Lower lobe of right lung (tissue), 2 donors: ENCODE measurements around the gene TFAP2E. TPM values are rescaled to one million over a fixed set of nuclear protein-coding genes. Genes with fewer than 3 reads are reported as not detected.

Experiments used
- ATAC-seq, 2 donors: fragments of 200-7000 bp; cut with Tn5 transposase; one replicate each; pipeline ENCODE4 v1.9.1; 2020 to 2022; ENCODE audit warnings: mild to moderate bottlenecking in 2 of 2, moderate library complexity in 2 of 2
- DNase-seq: peaks from one replicate; pipeline ENCODE4 v3.0.0-alpha.2; 2020
- H3K27ac ChIP-seq: fragments of 200-600 bp; one replicate; pipeline ENCODE4 v1.8.0; 2022
- H3K27me3 ChIP-seq: fragments of 200-600 bp; one replicate; pipeline ENCODE4 v1.8.0; 2022; ENCODE audit warnings: low read depth
- H3K36me3 ChIP-seq: fragments of 200-600 bp; one replicate; pipeline ENCODE4 v1.8.0; 2022; ENCODE audit warnings: mild to moderate bottlenecking
- H3K4me1 ChIP-seq: fragments of 200-600 bp; one replicate; pipeline ENCODE4 v1.8.0; 2022
- H3K4me3 ChIP-seq: fragments of 200-600 bp; one replicate; pipeline ENCODE4 v1.8.0; 2022; ENCODE audit warnings: mild to moderate bottlenecking
- H3K9me3 ChIP-seq: fragments of 200-600 bp; one replicate; pipeline ENCODE4 v1.8.0; 2022
- CTCF ChIP-seq: fragments of 200-600 bp; IDR thresholded peaks from one replicate; pipeline ENCODE4 v1.8.0; 2022; ENCODE audit warnings: antibody characterized with exemption, mild to moderate bottlenecking
- intact Hi-C: fragments of 100-400 bp; cut with DNase I; formaldehyde crosslinking; loops from one replicate; pipeline ENCODE4 v1.11.0; 2022
- total RNA-seq: library from RNA; stranded (reverse); fragmentation: NEBNext Ultra II Directional; extraction: Animal tissue kit (Norgen Biotek cat#: 25700); gene quantifications from one replicate; pipeline ENCODE4 v1.2.1, GENCODE V29; 2021
- donor health status: DM: no; HTN: yes; CAD: no; lungs with severe emphysema.

TFAP2E gene
- total RNA-seq, 1 donor from 2014 or later, result 2.2 TPM

GRCh38 chr1:35592991-35593769, 20.1 kb downstream of the TFAP2E start:
- no peak overlapping the region for H3K4me3 ChIP-seq
- H3K36me3 ChIP-seq, result peaks cover 18% of the 10 kb centered on the region
- no peaks in the 10 kb centered on the region for H3K9me3 ChIP-seq
- DNase-seq (no peak), ATAC-seq (peak; percentile 41 to 47)
- no peaks in the 10 kb centered on the region for H3K4me1 ChIP-seq
- H3K27ac ChIP-seq, result no peak overlapping the region
- intact Hi-C loops, result no loop called here
- TF ChIP-seq CTCF, result no peak
- no peaks in the 10 kb centered on the region for H3K27me3 ChIP-seq

GRCh38 chr1:35594005-35594760, 21.1 kb downstream of the TFAP2E start:
- DNase-seq (no peak), ATAC-seq (no peak)
- no peak overlapping the region for H3K4me3 ChIP-seq
- no peaks in the 10 kb centered on the region for H3K27me3 ChIP-seq
- peaks cover 18% of the 10 kb centered on the region for H3K36me3 ChIP-seq
- no peak overlapping the region for H3K27ac ChIP-seq
- no peaks in the 10 kb centered on the region for H3K9me3 ChIP-seq
- no peaks in the 10 kb centered on the region for H3K4me1 ChIP-seq
- TF ChIP-seq CTCF, result no peak
- intact Hi-C loops, result no loop called here

- no peak overlapping the region for H3K27ac ChIP-seq
- H3K4me3 ChIP-seq, result no peak overlapping the region
- intact Hi-C loops, result no loop called here
- no peaks in the 10 kb centered on the region for H3K27me3 ChIP-seq
- H3K36me3 ChIP-seq, result peaks cover 21% of the 10 kb centered on the region
- ATAC-seq (no peak), DNase-seq (no peak)
- H3K4me1 ChIP-seq, result no peaks in the 10 kb centered on the region
- no peak for TF ChIP-seq CTCF
- no peaks in the 10 kb centered on the region for H3K9me3 ChIP-seq
Measured at GRCh38 chr1:35595684-35596083, 22.6 kb downstream of the TFAP2E start.

GRCh38 chr1:35597870-35598269, 24.8 kb downstream of the TFAP2E start:
- no peak for ATAC-seq
- no peaks in the 10 kb centered on the region for H3K9me3 ChIP-seq
- no peak for DNase-seq

GRCh38 chr1:35598895-35599294, 25.8 kb downstream of the TFAP2E start:
- H3K4me1 ChIP-seq, result no peaks in the 10 kb centered on the region
- ATAC-seq (no peak), DNase-seq (no peak)
- H3K36me3 ChIP-seq, result peaks cover 45% of the 10 kb centered on the region
- H3K9me3 ChIP-seq, result no peaks in the 10 kb centered on the region
- H3K27ac ChIP-seq, result no peak overlapping the region
- no peak for TF ChIP-seq CTCF
- H3K4me3 ChIP-seq, result no peak overlapping the region
- intact Hi-C loops, result no loop called here
- H3K27me3 ChIP-seq, result no peaks in the 10 kb centered on the region

More at GRCh38 chr1:35597870-35598269, 24.8 kb downstream of the TFAP2E start:
- Histone ChIP-seq H3K27me3 (no peaks in the 10 kb centered on the region), H3K4me1 (no peaks in the 10 kb centered on the region), H3K4me3 (no peak overlapping the region), H3K27ac (no peak overlapping the region), H3K36me3 (peaks cover 35% of the 10 kb centered on the region)
- intact Hi-C loops, result no loop called here
- TF ChIP-seq CTCF, result no peak
